CD14-positive monocyte (primary cell): ENCODE data around the gene SMCO4. TPM values are rescaled to one million over a fixed set of nuclear protein-coding genes. Genes with fewer than 3 reads are reported as not detected.

Experiments
- DNase-seq, 3 donors: peaks; one replicate each; pipeline ENCODE4 v3.0.0-alpha.2; 2011 to 2022
- H2AFZ ChIP-seq: 2 replicates; pipeline ENCODE4 v1.6.0; 2012; ENCODE audit warnings: mild to moderate bottlenecking, low read depth, low read length, inconsistent platforms; ENCODE audit not compliant: insufficient read depth, poor library complexity, severe bottlenecking
- H3K27ac ChIP-seq, 2 donors: 1 replicate in 1 of 2; 2 replicates in 1 of 2; pipeline ENCODE4 v1.5.1; 2012 to 2013; ENCODE audit warnings: low read length in 2 of 2, control low read depth in 1 of 2, inconsistent platforms in 1 of 2, low read depth in 1 of 2, mild to moderate bottlenecking in 1 of 2
- H3K27me3 ChIP-seq, 2 donors: one replicate each; pipeline versions ENCODE4 v1.6.0 to v1.6.1; 2011 to 2013; ENCODE audit warnings: low read length in 2 of 2; ENCODE audit not compliant: control insufficient read depth in 2 of 2, insufficient read depth in 2 of 2
- H3K36me3 ChIP-seq, 2 donors: replicated peaks in 1 of 2; 1 replicate in 1 of 2; 2 replicates in 1 of 2; pipeline versions ENCODE4 v1.5.1 to v1.6.1; 2012 to 2013; ENCODE audit warnings: low read length in 2 of 2, control low read depth in 1 of 2, inconsistent platforms in 1 of 2, mild to moderate bottlenecking in 1 of 2; ENCODE audit not compliant: insufficient read depth in 2 of 2, control insufficient read depth in 1 of 2
- H3K4me1 ChIP-seq, 2 donors: 1 replicate in 1 of 2; 2 replicates in 1 of 2; pipeline versions ENCODE4 v1.5.1 to v1.6.1; 2012 to 2013; ENCODE audit warnings: low read length in 2 of 2, control low read depth in 1 of 2, inconsistent platforms in 1 of 2, mild to moderate bottlenecking in 1 of 2, moderate library complexity in 1 of 2; ENCODE audit not compliant: insufficient read depth in 2 of 2, control insufficient read depth in 1 of 2
- H3K4me2 ChIP-seq: replicated peaks from 2 replicates; pipeline ENCODE3; 2012; ENCODE audit warnings: low read length, moderate library complexity, mild to moderate bottlenecking; ENCODE audit not compliant: poor library complexity, severe bottlenecking; ENCODE audit errors: extremely low read depth
- H3K4me3 ChIP-seq, 3 experiments: fragments of 200-600 bp in 1 of 3; sonication (generic) in 1 of 3; replicated peaks in 1 of 3; 1 replicate in 2 of 3; 2 replicates in 1 of 3; pipeline ENCODE4 v1.5.1; 2011 to 2013; ENCODE audit warnings: low read length in 3 of 3, mild to moderate bottlenecking in 3 of 3, control low read depth in 2 of 3, low read depth in 2 of 3, inconsistent platforms in 1 of 3, moderate library complexity in 1 of 3
- H3K79me2 ChIP-seq: 2 replicates; pipeline ENCODE4 v1.6.0; 2012; ENCODE audit warnings: mild to moderate bottlenecking, control low read depth, inconsistent platforms, low read length, moderate library complexity; ENCODE audit not compliant: insufficient read depth
- H3K9ac ChIP-seq: 2 replicates; pipeline ENCODE4 v1.6.0; 2017; ENCODE audit warnings: low read length, mild to moderate bottlenecking; ENCODE audit not compliant: insufficient read depth, poor library complexity, severe bottlenecking
- H3K9me3 ChIP-seq, 2 donors: replicated peaks in 1 of 2; 1 replicate in 1 of 2; 2 replicates in 1 of 2; pipeline versions ENCODE4 v1.5.1 to v1.6.1; 2012 to 2013; ENCODE audit warnings: low read length in 2 of 2, control low read depth in 1 of 2; ENCODE audit not compliant: control insufficient read depth in 1 of 2, insufficient read depth in 1 of 2
- H4K20me1 ChIP-seq: 2 replicates; pipeline ENCODE4 v1.6.0; 2012; ENCODE audit warnings: mild to moderate bottlenecking, low read length, control low read depth, moderate library complexity; ENCODE audit not compliant: insufficient read depth
- H3K27ac Mint-ChIP-seq, 7 donors: one replicate each; pipeline ENCODE4 v1.8.0; 2020; ENCODE audit warnings: mild to moderate bottlenecking in 7 of 7, mixed read lengths in 7 of 7, moderate library complexity in 6 of 7, inconsistent platforms in 2 of 7
- H3K27me3 Mint-ChIP-seq, 3 donors: one replicate each; pipeline ENCODE4 v1.8.0; 2021 to 2022; ENCODE audit warnings: low read depth in 3 of 3, mild to moderate bottlenecking in 3 of 3, mixed read lengths in 3 of 3, moderate library complexity in 3 of 3, inconsistent platforms in 1 of 3
- H3K36me3 Mint-ChIP-seq, 2 donors: one replicate each; pipeline ENCODE4 v1.8.0; 2020; ENCODE audit warnings: mixed read lengths in 2 of 2, inconsistent platforms in 1 of 2, mild to moderate bottlenecking in 1 of 2
- H3K4me1 Mint-ChIP-seq: one replicate; pipeline ENCODE4 v1.8.0; 2020; ENCODE audit warnings: mild to moderate bottlenecking, mixed read lengths
- H3K4me3 Mint-ChIP-seq, 2 donors: one replicate each; pipeline ENCODE4 v1.8.0; 2020; ENCODE audit warnings: mild to moderate bottlenecking in 2 of 2, mixed read lengths in 2 of 2, moderate library complexity in 1 of 2
- H3K9me3 Mint-ChIP-seq, 7 donors: one replicate each; pipeline ENCODE4 v1.8.0; 2020 to 2022; ENCODE audit warnings: mixed read lengths in 7 of 7, mild to moderate bottlenecking in 6 of 7, moderate library complexity in 6 of 7, inconsistent platforms in 2 of 7
- WGBS: methylation state at CpG from one replicate; pipeline ENCODE4 v1.1.5; 2013; ENCODE audit warnings: missing lambda C conversion rate; ENCODE audit not compliant: insufficient coverage; 5-methylcytosine and 5-hydroxymethylcytosine counted together
- intact Hi-C, 2 donors: fragments of 100-400 bp; cut with micrococcal nuclease; formaldehyde crosslinking; loops; one replicate each; pipeline versions ENCODE4 v1.15.0 to v1.15.1; 2023
- polyA plus RNA-seq, 3 donors: library from polyadenylated mRNA; depleted of rRNA in 1 of 3; unstranded in 2 of 3; stranded (reverse) in 1 of 3; fragments of 300-500 nt in 2 of 3; fragments of >200 nt in 1 of 3; fragmentation: Illumina TruSeq in 2 of 3; gene quantifications; 1 replicate in 2 of 3; 2 replicates in 1 of 3; pipeline ENCODE4 v1.2.3, GENCODE V29; 2012 to 2021
- small RNA-seq: library from RNA; depleted of rRNA; stranded (forward); fragments of <200 nt; gene quantifications from one replicate; pipeline ENCODE3, GENCODE V24; 2012; ENCODE audit warnings: low read depth; ENCODE audit not compliant: insufficient read length
- TF ChIP-seq, protein P1 (sequence below): fragments of 200-600 bp; IDR thresholded peaks from one replicate; pipeline ENCODE4 v1.8.0; 2022; ENCODE audit warnings: antibody characterized with exemption, mild to moderate bottlenecking

SMCO4 gene
- polyA plus RNA-seq, 3 donors: 110 to 242 (median 169) TPM

DNA sequence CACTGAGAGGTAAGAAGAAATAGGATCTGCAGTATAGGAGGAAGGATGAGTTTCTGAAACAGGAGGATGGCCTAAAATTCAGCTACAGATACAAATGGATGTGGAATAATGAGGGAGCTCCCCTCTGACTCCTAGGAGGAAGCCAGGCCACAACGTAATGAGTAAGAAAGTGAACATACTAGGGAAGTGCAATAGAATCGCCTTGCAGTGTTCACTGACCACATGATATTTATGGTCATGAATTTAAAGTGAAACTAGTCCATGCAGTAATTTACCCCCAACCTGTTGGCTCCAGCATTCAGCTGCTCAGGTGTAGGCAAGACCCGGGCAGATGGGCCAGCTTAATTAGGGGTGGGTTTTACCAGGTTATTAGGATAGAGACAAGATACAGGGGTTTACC is 110.9 kb downstream of the SMCO4 start:
- H3K4me1 Mint-ChIP-seq: no peaks in the 10 kb centered on the region
- no peaks in the 10 kb centered on the region for H3K9me3 ChIP-seq
- peaks cover 0 to 4% (median 0%) of the 10 kb centered on the region in 3 donors for H3K27me3 Mint-ChIP-seq
- no peaks in the 10 kb centered on the region for H3K36me3 ChIP-seq
- H4K20me1 ChIP-seq: no peaks in the 10 kb centered on the region
- WGBS: 76% methylated on average over 2 of the region's 3 CpGs
- no peaks in the 10 kb centered on the region for H3K4me1 ChIP-seq
- TF ChIP-seq, protein P1, sequence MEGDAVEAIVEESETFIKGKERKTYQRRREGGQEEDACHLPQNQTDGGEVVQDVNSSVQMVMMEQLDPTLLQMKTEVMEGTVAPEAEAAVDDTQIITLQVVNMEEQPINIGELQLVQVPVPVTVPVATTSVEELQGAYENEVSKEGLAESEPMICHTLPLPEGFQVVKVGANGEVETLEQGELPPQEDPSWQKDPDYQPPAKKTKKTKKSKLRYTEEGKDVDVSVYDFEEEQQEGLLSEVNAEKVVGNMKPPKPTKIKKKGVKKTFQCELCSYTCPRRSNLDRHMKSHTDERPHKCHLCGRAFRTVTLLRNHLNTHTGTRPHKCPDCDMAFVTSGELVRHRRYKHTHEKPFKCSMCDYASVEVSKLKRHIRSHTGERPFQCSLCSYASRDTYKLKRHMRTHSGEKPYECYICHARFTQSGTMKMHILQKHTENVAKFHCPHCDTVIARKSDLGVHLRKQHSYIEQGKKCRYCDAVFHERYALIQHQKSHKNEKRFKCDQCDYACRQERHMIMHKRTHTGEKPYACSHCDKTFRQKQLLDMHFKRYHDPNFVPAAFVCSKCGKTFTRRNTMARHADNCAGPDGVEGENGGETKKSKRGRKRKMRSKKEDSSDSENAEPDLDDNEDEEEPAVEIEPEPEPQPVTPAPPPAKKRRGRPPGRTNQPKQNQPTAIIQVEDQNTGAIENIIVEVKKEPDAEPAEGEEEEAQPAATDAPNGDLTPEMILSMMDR: no peak
- no peak for DNase-seq
- H3K27ac ChIP-seq: no peak overlapping the region
- H3K27ac Mint-ChIP-seq: no peak overlapping the region
- no peaks in the 10 kb centered on the region for H3K36me3 Mint-ChIP-seq
- no peaks in the 10 kb centered on the region for H3K79me2 ChIP-seq
- intact Hi-C loops: no loop called here
- no peak overlapping the region for H3K9ac ChIP-seq
- no peak overlapping the region for H3K4me3 ChIP-seq
- no peaks in the 10 kb centered on the region for H3K27me3 ChIP-seq
- no peak overlapping the region for H3K4me3 Mint-ChIP-seq
- no peak overlapping the region for H2AFZ ChIP-seq
- no peak overlapping the region for H3K4me2 ChIP-seq
- H3K9me3 Mint-ChIP-seq: peaks cover 0 to 10% (median 5%) of the 10 kb centered on the region in 7 donors

Small RNA genes lying within 50 kb of the gene (small RNA-seq; reads per million reads assigned to genes)
- gene RN7SL223P: not detected

Other genes starting within 250 kb of the SMCO4 start
- gene DEUP1, start 212.6 kb downstream of the SMCO4 start, polyA plus RNA-seq: not detected
- gene CEP295, start 118.3 kb upstream of the SMCO4 start, polyA plus RNA-seq: 1 to 10 TPM in 1 of 3 donors, under 1 TPM in 2; 0.29 to 7.3 (median 1.00) TPM
- 10 to 100 TPM in 1 of 3 donors, 1 to 10 TPM in 2; 5.9 to 68.3 (median 7.4) TPM for gene TAF1D, start 198.1 kb upstream of the SMCO4 start, polyA plus RNA-seq
- 10 to 100 TPM in 2 of 3 donors, 1 to 10 TPM in 1; 8.3 to 23.6 (median 14.1) TPM for gene C11orf54, start 198.3 kb upstream of the SMCO4 start, polyA plus RNA-seq
- 10 to 100 TPM in 1 of 3 donors, 1 to 10 TPM in 2; 3.4 to 12.8 (median 4.4) TPM for gene MED17, start 240.9 kb upstream of the SMCO4 start, polyA plus RNA-seq